ENCODE measurements around the gene RBBP8NL. TPM values are rescaled to one million over a fixed set of nuclear protein-coding genes. Genes with fewer than 3 reads are reported as not detected.
A peak's percentile ranks its signal among the peaks of the same experiment; 100 is the strongest.

Gene RBBP8NL
- not detected for total RNA-seq

- ATAC-seq (no peak), DNase-seq (ENCODE audit: low spot score in 2 of 2) (no peak)
- no peaks in the 10 kb centered on the region for H3K9me3 Mint-ChIP-seq
- no peaks in the 10 kb centered on the region for H3K36me3 Mint-ChIP-seq
- H3K27ac Mint-ChIP-seq = no peak within 1 kb of the TSS
These were observed at the start of gene RBBP8NL for GRCh38 chr20:62427172-62428001. TSS of gene RBBP8NL (minus strand) at chr20:62427539. CDS start at chr20:62419647, 7,892 bp downstream.

GRCh38 chr20:62476056-62476838 is 48.9 kb upstream of the RBBP8NL start:
- DNase-seq (ENCODE audit: low spot score in 2 of 2) (no peak), ATAC-seq (peak in 1 of 2 donors; percentile 31)
- H3K27ac Mint-ChIP-seq = no peak overlapping the region
- H3K9me3 Mint-ChIP-seq = no peaks in the 10 kb centered on the region
- no peaks in the 10 kb centered on the region for H3K36me3 Mint-ChIP-seq

GRCh38 chr20:62475772-62476055 is 48.4 kb upstream of the RBBP8NL start, which contains the start of gene GATA5:
TSS of gene GATA5 (minus strand) at chr20:62475995. CDS start at chr20:62475521, 474 bp downstream.
- Mint-ChIP-seq H3K36me3 (no peaks in the 10 kb centered on the region), H3K27ac (no peak within 1 kb of the TSS), H3K9me3 (no peaks in the 10 kb centered on the region)
- no peak for ATAC-seq
- no peak for DNase-seq (ENCODE audit: low spot score in 2 of 2)

GRCh38 chr20:62475027-62475771 is 47.9 kb upstream of the RBBP8NL start:
- H3K27ac Mint-ChIP-seq = no peak overlapping the region
- DNase-seq (ENCODE audit: low spot score in 2 of 2) = no peak
- no peaks in the 10 kb centered on the region for H3K36me3 Mint-ChIP-seq
- no peak for ATAC-seq
- no peaks in the 10 kb centered on the region for H3K9me3 Mint-ChIP-seq

GRCh38 chr20:62474604-62475026 is 47.3 kb upstream of the RBBP8NL start:
- DNase-seq (ENCODE audit: low spot score in 2 of 2) (no peak), ATAC-seq (no peak)
- Mint-ChIP-seq H3K36me3 (no peaks in the 10 kb centered on the region), H3K9me3 (no peaks in the 10 kb centered on the region), H3K27ac (no peak overlapping the region)

GRCh38 chr20:62473717-62474603 is 46.6 kb upstream of the RBBP8NL start:
- no peak for DNase-seq (ENCODE audit: low spot score in 2 of 2)
- H3K36me3 Mint-ChIP-seq = no peaks in the 10 kb centered on the region
- H3K27ac Mint-ChIP-seq = no peak overlapping the region
- H3K9me3 Mint-ChIP-seq = no peaks in the 10 kb centered on the region
- no peak for ATAC-seq

GRCh38 chr20:62472941-62473585 is 45.7 kb upstream of the RBBP8NL start:
- no peak for DNase-seq (ENCODE audit: low spot score in 2 of 2)
- Mint-ChIP-seq H3K27ac (no peak overlapping the region), H3K36me3 (no peaks in the 10 kb centered on the region), H3K9me3 (no peaks in the 10 kb centered on the region)
- no peak for ATAC-seq

GRCh38 chr20:62472138-62472940 is 45.0 kb upstream of the RBBP8NL start:
- Mint-ChIP-seq H3K27ac (no peak overlapping the region), H3K36me3 (no peaks in the 10 kb centered on the region), H3K9me3 (no peaks in the 10 kb centered on the region)
- no peak for ATAC-seq
- no peak for DNase-seq (ENCODE audit: low spot score in 2 of 2)

- ATAC-seq (no peak), DNase-seq (ENCODE audit: low spot score in 2 of 2) (no peak)
- H3K9me3 Mint-ChIP-seq = no peaks in the 10 kb centered on the region
- no peak overlapping the region for H3K27ac Mint-ChIP-seq
- no peaks in the 10 kb centered on the region for H3K36me3 Mint-ChIP-seq
These were observed 43.1 kb upstream of the RBBP8NL start for GRCh38 chr20:62470459-62470858.

- ATAC-seq = no peak
- H3K9me3 Mint-ChIP-seq = no peaks in the 10 kb centered on the region
- DNase-seq (ENCODE audit: low spot score in 2 of 2) = no peak
- H3K36me3 Mint-ChIP-seq = no peaks in the 10 kb centered on the region
- no peak overlapping the region for H3K27ac Mint-ChIP-seq
These were observed 42.7 kb upstream of the RBBP8NL start for GRCh38 chr20:62470001-62470400.

- no peak for DNase-seq (ENCODE audit: low spot score in 2 of 2)
- Mint-ChIP-seq H3K9me3 (no peaks in the 10 kb centered on the region), H3K36me3 (no peaks in the 10 kb centered on the region), H3K27ac (no peak overlapping the region)
- ATAC-seq = no peak
These were observed 42.0 kb upstream of the RBBP8NL start for GRCh38 chr20:62469352-62469751.

GRCh38 chr20:62466806-62467537 is 39.6 kb upstream of the RBBP8NL start:
- ATAC-seq (no peak), DNase-seq (ENCODE audit: low spot score in 2 of 2) (no peak)
- Mint-ChIP-seq H3K36me3 (no peaks in the 10 kb centered on the region), H3K27ac (no peak overlapping the region), H3K9me3 (no peaks in the 10 kb centered on the region)

GRCh38 chr20:62466072-62466760 is 38.9 kb upstream of the RBBP8NL start:
- ATAC-seq (no peak), DNase-seq (ENCODE audit: low spot score in 2 of 2) (no peak)
- H3K9me3 Mint-ChIP-seq = no peaks in the 10 kb centered on the region
- no peak overlapping the region for H3K27ac Mint-ChIP-seq
- no peaks in the 10 kb centered on the region for H3K36me3 Mint-ChIP-seq

- no peaks in the 10 kb centered on the region for H3K9me3 Mint-ChIP-seq
- ATAC-seq (no peak), DNase-seq (ENCODE audit: low spot score in 2 of 2) (no peak)
- H3K36me3 Mint-ChIP-seq = no peaks in the 10 kb centered on the region
- no peak overlapping the region for H3K27ac Mint-ChIP-seq
These were observed 37.7 kb upstream of the RBBP8NL start for GRCh38 chr20:62464990-62465389.

All from activated naive CD4-positive, alpha-beta T cell treated with anti-CD3 and anti-CD28 coated beads, Interleukin-2, amount 50 U/mL, for 72 hours (primary cell).